ENCODE results near the gene NOS3. TPM values are rescaled to one million over a fixed set of nuclear protein-coding genes. Genes with fewer than 3 reads are reported as not detected.

NOS3 gene
- total and polyA plus RNA-seq, 9 of the 15 experiments (the other 6 are each of a cell fraction or from before 2014, with no cell fraction given) = 1.1 to 121 (median 23.6) TPM

DNA sequence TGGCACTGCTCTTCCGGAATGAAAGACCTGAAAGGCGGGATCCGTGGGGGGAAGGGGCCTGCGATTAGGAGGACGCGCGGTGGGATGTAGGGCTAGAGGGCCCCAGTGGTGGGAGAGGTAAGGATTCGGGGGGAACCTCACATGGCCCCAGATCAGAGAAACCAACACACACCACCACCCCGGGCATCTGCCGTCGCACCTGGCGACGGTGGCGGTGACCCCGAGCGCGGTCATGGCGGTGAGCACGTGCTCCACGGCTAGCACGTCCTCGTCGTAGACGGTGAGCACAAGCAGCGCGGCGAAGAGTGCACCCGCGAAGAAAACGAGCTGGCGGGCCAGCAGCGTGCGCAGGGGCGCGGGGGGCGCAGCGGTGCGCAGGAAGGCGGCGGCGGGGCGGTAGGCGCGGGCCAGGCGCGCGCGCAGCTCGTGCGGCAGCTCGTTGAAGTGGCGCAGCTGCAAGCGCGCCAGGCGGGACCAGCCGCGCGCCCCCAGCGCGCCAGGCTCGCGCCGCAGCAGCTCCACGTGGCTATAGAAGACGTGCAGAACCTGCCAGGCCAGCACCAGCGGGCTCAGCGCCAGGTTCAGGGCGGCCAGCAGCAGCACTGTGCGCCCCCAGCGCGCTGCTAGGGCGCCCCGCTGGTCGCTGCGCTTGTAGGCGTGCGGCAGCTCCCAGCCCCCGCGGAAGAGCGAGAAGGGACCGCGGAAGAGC is 27.8 kb downstream of the NOS3 start (continued):
- TF ChIP-seq, protein P1, sequence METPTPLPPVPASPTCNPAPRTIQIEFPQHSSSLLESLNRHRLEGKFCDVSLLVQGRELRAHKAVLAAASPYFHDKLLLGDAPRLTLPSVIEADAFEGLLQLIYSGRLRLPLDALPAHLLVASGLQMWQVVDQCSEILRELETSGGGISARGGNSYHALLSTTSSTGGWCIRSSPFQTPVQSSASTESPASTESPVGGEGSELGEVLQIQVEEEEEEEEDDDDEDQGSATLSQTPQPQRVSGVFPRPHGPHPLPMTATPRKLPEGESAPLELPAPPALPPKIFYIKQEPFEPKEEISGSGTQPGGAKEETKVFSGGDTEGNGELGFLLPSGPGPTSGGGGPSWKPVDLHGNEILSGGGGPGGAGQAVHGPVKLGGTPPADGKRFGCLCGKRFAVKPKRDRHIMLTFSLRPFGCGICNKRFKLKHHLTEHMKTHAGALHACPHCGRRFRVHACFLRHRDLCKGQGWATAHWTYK (CRISPR knock-in tag; IDR thresholded peaks at IDR 0.05) = no peak
- TF ChIP-seq POLR3G (IDR thresholded peaks at IDR 0.05; ENCODE audit: extremely low read depth, insufficient read length, insufficient replicate concordance) (no peak), ZNF212 (CRISPR knock-in tag; IDR thresholded peaks at IDR 0.05) (no peak), NR3C1 (CRISPR knock-in tag; IDR thresholded peaks at IDR 0.05) (peak; percentile 32; the same call in 1 of the 2 replicates), MYC (IDR thresholded peaks at IDR 0.05; ENCODE audit: low read depth, low read length) (no peak), MYC (CRISPR knock-in tag; IDR thresholded peaks at IDR 0.05; ENCODE audit: borderline replicate concordance, low read depth) (no peak), SFPQ (IDR thresholded peaks at IDR 0.05; ENCODE audit: low read depth, low read length) (no peak), ZFP30 (CRISPR knock-in tag; IDR thresholded peaks at IDR 0.05; ENCODE audit: borderline replicate concordance) (no peak), RAD51 (IDR thresholded peaks at IDR 0.05; ENCODE audit: borderline replicate concordance, low read depth) (no peak), HOXB6 (CRISPR knock-in tag; IDR thresholded peaks at IDR 0.05; ENCODE audit: borderline replicate concordance) (no peak), CREB3L1 (IDR thresholded peaks at IDR 0.05; ENCODE audit: borderline replicate concordance, low read depth) (no peak), PKNOX1 (IDR thresholded peaks at IDR 0.05) (no peak), RBM15 (IDR thresholded peaks at IDR 0.05; ENCODE audit: insufficient read depth, low read length) (no peak), HNRNPH1 (optimal IDR thresholded peaks at IDR 0.05; ENCODE audit: low read depth, low read length) (no peak), POLR3A (IDR thresholded peaks at IDR 0.05; ENCODE audit: borderline replicate concordance, extremely low read depth, insufficient read depth, insufficient read length) (no peak)
- TF ChIP-seq, protein P2, sequence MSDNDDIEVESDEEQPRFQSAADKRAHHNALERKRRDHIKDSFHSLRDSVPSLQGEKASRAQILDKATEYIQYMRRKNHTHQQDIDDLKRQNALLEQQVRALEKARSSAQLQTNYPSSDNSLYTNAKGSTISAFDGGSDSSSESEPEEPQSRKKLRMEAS (CRISPR knock-in tag; IDR thresholded peaks at IDR 0.05) = peak; percentile 78
- TF ChIP-seq, protein P3, sequence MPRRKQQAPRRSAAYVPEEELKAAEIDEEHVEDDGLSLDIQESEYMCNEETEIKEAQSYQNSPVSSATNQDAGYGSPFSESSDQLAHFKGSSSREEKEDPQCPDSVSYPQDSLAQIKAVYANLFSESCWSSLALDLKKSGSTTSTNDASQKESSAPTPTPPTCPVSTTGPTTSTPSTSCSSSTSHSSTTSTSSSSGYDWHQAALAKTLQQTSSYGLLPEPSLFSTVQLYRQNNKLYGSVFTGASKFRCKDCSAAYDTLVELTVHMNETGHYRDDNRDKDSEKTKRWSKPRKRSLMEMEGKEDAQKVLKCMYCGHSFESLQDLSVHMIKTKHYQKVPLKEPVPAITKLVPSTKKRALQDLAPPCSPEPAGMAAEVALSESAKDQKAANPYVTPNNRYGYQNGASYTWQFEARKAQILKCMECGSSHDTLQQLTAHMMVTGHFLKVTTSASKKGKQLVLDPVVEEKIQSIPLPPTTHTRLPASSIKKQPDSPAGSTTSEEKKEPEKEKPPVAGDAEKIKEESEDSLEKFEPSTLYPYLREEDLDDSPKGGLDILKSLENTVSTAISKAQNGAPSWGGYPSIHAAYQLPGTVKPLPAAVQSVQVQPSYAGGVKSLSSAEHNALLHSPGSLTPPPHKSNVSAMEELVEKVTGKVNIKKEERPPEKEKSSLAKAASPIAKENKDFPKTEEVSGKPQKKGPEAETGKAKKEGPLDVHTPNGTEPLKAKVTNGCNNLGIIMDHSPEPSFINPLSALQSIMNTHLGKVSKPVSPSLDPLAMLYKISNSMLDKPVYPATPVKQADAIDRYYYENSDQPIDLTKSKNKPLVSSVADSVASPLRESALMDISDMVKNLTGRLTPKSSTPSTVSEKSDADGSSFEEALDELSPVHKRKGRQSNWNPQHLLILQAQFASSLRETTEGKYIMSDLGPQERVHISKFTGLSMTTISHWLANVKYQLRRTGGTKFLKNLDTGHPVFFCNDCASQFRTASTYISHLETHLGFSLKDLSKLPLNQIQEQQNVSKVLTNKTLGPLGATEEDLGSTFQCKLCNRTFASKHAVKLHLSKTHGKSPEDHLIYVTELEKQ (CRISPR knock-in tag; IDR thresholded peaks at IDR 0.05) = no peak

Measured in K562 (cell line).